GM19240 (cell line): ENCODE data around the gene PYHIN1.

Source experiments
- DNase-seq: peaks from one replicate; pipeline ENCODE4 v3.0.0; 2011; ENCODE audit warnings: low spot score; ENCODE audit not compliant: insufficient read length

PYHIN1 gene

DNA sequence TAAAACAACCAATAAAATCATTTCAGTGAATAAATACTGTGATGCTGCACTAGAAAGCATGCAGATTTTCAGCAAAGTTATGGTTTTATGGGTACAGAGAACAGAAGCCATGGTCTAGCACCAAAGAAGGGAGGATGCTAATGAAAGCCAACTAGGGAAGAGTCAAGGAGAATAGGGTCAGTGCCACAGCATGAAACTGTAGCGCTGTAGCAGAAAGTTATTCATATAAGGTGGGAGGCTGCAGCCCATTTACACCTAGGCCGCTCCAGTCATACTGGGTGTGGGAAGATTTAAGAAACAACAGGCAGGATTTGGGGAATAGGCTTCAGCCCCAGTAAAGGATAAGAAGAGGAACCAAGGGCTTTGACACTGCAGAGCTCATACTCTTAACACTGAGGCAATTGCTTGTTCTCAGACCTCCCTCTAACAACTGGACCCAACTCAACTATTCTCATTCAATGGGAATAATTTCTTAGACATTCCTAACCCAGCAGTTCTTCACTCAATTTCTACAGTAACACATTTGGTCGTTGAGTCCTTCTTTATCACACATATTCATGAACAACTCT lies 82.7 kb downstream of the PYHIN1 start:
- no peak for DNase-seq

DNA sequence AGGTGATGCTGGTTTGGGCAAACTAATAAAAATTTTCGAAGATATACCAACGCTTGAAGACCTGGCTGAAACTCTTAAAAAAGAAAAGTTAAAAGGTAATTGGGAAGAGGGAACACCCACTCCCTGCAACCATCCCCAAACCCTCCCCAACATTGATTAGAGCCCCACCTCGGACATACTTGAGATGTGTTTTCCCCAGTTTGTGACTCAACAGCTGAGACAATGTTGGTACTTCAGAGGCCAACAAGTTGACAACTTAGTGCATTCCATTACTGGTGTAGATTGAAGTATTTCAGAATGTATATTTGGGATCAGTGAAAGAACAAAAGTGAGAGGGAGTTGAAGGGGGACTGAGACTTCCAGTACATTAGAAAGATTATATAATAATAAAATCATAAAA lies 83.5 kb downstream of the PYHIN1 start:
- DNase-seq, result no peak

DNA sequence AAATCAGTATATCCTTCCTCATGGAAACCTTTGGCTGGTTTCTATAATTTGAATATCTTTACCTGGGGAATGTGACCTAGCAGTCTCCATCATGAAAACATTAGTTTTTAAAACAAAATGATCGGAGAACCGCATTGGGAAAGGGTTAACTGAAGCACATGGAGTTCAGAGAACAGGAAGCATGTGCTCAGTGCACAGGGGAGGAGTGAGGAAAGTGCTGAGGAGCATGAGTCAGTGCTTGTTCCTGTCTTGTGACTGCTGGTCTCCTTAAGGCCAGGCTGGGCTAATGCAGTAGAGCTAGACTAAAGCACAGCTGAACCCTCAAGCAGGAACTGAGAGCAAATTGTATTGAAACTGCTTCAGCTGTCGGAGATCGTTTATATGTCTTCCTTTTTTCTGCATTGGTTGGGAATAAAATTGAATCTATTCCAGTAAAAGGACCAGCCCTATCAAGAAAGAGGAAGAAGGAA lies 84.1 kb downstream of the PYHIN1 start:
- DNase-seq, result peak; percentile 36

- DNase-seq, result no peak
Measured at GRCh38 chr1:159023723-159024122, 92.4 kb downstream of the PYHIN1 start.

DNA sequence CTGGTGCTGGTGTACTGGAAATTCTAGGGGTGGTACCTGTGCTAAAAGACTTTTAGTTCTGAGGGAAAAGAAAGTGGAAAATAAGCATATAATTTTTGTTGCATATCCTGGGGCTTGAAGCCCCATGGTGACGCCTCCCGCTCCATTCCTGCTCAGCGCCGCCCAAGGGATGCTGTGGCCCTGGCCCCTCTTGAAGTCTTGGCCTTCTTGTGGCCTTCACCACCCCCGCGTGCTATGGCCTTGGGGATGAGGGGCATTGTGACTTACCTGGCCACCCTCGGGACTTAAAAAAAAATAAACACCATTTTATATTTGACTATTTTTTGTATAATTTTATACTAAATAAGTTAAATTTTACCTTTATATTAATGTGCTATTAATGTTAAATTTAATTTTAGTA lies 93.7 kb downstream of the PYHIN1 start:
- no peak for DNase-seq
